ENCODE measurements around the gene HMX1. TPM values are rescaled to one million over a fixed set of nuclear protein-coding genes. Genes with fewer than 3 reads are reported as not detected.

Gene HMX1
- total and polyA plus RNA-seq, 10 of the 15 experiments (the other 5 are each of a cell fraction or from before 2014, with no cell fraction given): not detected

DNA sequence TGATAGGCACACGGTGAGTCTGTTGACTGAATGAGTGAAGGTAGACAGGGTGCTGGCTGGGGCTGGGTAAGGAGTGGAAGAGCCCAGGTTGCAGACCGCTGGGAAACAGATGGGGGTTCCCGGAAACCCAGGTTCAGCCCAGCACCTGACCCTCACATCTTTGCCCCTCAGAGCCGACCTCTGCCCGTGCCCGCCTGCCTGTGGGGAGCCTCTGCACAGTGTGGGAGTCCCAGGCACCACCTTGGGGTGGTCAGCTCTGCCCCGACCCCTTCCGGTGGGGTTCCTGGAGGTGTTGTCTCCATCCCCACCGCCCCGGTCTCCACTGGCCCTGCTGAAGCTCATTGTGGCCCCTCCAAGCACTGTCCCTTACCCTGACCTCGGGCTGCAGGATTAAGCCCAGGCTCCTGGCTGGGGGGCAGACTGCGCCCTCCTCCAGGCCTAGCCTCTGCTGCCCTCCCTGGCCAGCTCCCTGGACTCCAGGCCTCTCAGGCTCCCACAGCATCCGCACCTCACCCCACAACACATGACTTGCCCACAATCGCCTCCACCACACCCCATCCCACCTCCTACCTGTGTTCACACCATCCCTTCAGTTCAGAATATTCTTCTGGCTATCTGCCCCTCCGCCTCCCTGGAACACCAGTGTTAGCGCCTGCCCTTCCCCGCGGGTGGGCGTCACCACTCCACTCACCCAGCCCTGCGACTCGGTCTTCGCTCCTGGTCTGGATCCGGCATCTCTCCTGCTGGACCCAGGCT lies 21.4 kb downstream of the HMX1 start:
- FAIRE-seq (no peak), DNase-seq (ENCODE audit: low read depth, low spot score) (no peak), ATAC-seq (no peak)
- Histone ChIP-seq H3K27me3 (replicated peaks in 1 of 2; ENCODE audit: control insufficient read depth in 2 of 2, insufficient read depth in 2 of 2, low read length in 1 of 2) (no peaks in the 10 kb centered on the region), H3K4me2 (ENCODE audit: control insufficient read depth, insufficient read depth) (no peak overlapping the region), H3K36me3 (ENCODE audit: control insufficient read depth in 2 of 2, insufficient read depth in 2 of 2, low read length in 1 of 2) (no peaks in the 10 kb centered on the region), H3K9ac (ENCODE audit: control insufficient read depth, insufficient read depth, low read length) (no peak overlapping the region), H3K4me3 (no peak overlapping the region), H3K27ac (ENCODE audit: control insufficient read depth, insufficient read depth) (no peak overlapping the region), H4K20me1 (ENCODE audit: control insufficient read depth, insufficient read depth) (no peaks in the 10 kb centered on the region), H3K9me3 (replicated peaks; ENCODE audit: control insufficient read depth, insufficient read depth, low read length) (no peaks in the 10 kb centered on the region; the same call in 2 of the 3 replicates), H3K4me1 (ENCODE audit: control insufficient read depth, insufficient read depth, low read length) (no peaks in the 10 kb centered on the region), H3K79me2 (ENCODE audit: control insufficient read depth, insufficient read depth, low read length) (no peaks in the 10 kb centered on the region), H2AFZ (ENCODE audit: control insufficient read depth, low read depth, low read length) (no peak overlapping the region)
- intact Hi-C loops (cut with micrococcal nuclease; ENCODE audit: unreplicated experiment): no loop called here
- RAD21 ChIA-PET (ENCODE audit: unreplicated experiment): no interaction called here
- CTCF ChIA-PET: no interaction called here
- POLR2A ChIA-PET: no interaction called here
- SMC1A ChIA-PET (ENCODE audit: uncharacterized antibody, unreplicated experiment): no interaction called here
- WGBS (ENCODE audit: insufficient coverage, insufficient replicate concordance, low lambda C conversion rate, missing lambda C conversion rate): 56% methylated on average over 22 of the region's 23 CpGs
- in situ Hi-C loops (cut with MboI): no loop called here
- BruUV-seq (replicated peaks): no TSS peak
- no peak for TF ChIP-seq HDAC6 (IDR thresholded peaks at IDR 0.05; ENCODE audit: unreplicated experiment)
- TF ChIP-seq, protein P1, sequence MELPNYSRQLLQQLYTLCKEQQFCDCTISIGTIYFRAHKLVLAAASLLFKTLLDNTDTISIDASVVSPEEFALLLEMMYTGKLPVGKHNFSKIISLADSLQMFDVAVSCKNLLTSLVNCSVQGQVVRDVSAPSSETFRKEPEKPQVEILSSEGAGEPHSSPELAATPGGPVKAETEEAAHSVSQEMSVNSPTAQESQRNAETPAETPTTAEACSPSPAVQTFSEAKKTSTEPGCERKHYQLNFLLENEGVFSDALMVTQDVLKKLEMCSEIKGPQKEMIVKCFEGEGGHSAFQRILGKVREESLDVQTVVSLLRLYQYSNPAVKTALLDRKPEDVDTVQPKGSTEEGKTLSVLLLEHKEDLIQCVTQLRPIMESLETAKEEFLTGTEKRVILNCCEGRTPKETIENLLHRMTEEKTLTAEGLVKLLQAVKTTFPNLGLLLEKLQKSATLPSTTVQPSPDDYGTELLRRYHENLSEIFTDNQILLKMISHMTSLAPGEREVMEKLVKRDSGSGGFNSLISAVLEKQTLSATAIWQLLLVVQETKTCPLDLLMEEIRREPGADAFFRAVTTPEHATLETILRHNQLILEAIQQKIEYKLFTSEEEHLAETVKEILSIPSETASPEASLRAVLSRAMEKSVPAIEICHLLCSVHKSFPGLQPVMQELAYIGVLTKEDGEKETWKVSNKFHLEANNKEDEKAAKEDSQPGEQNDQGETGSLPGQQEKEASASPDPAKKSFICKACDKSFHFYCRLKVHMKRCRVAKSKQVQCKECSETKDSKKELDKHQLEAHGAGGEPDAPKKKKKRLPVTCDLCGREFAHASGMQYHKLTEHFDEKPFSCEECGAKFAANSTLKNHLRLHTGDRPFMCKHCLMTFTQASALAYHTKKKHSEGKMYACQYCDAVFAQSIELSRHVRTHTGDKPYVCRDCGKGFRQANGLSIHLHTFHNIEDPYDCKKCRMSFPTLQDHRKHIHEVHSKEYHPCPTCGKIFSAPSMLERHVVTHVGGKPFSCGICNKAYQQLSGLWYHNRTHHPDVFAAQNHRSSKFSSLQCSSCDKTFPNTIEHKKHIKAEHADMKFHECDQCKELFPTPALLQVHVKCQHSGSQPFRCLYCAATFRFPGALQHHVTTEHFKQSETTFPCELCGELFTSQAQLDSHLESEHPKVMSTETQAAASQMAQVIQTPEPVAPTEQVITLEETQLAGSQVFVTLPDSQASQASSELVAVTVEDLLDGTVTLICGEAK (IDR thresholded peaks at IDR 0.05; ENCODE audit: borderline replicate concordance): no peak
- TF ChIP-seq, protein P2, sequence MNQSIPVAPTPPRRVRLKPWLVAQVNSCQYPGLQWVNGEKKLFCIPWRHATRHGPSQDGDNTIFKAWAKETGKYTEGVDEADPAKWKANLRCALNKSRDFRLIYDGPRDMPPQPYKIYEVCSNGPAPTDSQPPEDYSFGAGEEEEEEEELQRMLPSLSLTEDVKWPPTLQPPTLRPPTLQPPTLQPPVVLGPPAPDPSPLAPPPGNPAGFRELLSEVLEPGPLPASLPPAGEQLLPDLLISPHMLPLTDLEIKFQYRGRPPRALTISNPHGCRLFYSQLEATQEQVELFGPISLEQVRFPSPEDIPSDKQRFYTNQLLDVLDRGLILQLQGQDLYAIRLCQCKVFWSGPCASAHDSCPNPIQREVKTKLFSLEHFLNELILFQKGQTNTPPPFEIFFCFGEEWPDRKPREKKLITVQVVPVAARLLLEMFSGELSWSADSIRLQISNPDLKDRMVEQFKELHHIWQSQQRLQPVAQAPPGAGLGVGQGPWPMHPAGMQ (IDR thresholded peaks at IDR 0.05; ENCODE audit: borderline replicate concordance): no peak
- TF ChIP-seq, protein P3, sequence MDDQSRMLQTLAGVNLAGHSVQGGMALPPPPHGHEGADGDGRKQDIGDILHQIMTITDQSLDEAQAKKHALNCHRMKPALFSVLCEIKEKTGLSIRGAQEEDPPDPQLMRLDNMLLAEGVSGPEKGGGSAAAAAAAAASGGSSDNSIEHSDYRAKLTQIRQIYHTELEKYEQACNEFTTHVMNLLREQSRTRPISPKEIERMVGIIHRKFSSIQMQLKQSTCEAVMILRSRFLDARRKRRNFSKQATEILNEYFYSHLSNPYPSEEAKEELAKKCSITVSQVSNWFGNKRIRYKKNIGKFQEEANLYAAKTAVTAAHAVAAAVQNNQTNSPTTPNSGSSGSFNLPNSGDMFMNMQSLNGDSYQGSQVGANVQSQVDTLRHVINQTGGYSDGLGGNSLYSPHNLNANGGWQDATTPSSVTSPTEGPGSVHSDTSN (IDR thresholded peaks at IDR 0.05; ENCODE audit: insufficient replicate concordance, low read depth, low read length): no peak
- TF ChIP-seq EP300 (IDR thresholded peaks at IDR 0.05; ENCODE audit: borderline replicate concordance in 1 of 2, control insufficient read depth in 1 of 2, low read depth in 2 of 2, low read length in 2 of 2): no peak
- TF ChIP-seq MEF2A (IDR thresholded peaks at IDR 0.05; ENCODE audit: insufficient read depth, low read depth, low read length): no peak
- no peak for TF ChIP-seq EED (IDR thresholded peaks at IDR 0.05; ENCODE audit: low read depth)
- no peak for TF ChIP-seq TCF3 (IDR thresholded peaks at IDR 0.05; ENCODE audit: borderline replicate concordance, insufficient read depth, low read depth, low read length)
- no peak for TF ChIP-seq CEBPB (IDR thresholded peaks at IDR 0.05; ENCODE audit: borderline replicate concordance in 1 of 2, low read depth in 2 of 2, low read length in 2 of 2)
- TF ChIP-seq KLF5 (IDR thresholded peaks at IDR 0.05; ENCODE audit: partially characterized antibody): no peak
- no peak for TF ChIP-seq JUNB (IDR thresholded peaks at IDR 0.05)
- TF ChIP-seq ZNF24 (IDR thresholded peaks at IDR 0.05): no peak
- TF ChIP-seq JUND (IDR thresholded peaks at IDR 0.05; ENCODE audit: low read depth, low read length): no peak
